Measurements from ENCODE around the gene ADRA1B.

Gene ADRA1B

DNA sequence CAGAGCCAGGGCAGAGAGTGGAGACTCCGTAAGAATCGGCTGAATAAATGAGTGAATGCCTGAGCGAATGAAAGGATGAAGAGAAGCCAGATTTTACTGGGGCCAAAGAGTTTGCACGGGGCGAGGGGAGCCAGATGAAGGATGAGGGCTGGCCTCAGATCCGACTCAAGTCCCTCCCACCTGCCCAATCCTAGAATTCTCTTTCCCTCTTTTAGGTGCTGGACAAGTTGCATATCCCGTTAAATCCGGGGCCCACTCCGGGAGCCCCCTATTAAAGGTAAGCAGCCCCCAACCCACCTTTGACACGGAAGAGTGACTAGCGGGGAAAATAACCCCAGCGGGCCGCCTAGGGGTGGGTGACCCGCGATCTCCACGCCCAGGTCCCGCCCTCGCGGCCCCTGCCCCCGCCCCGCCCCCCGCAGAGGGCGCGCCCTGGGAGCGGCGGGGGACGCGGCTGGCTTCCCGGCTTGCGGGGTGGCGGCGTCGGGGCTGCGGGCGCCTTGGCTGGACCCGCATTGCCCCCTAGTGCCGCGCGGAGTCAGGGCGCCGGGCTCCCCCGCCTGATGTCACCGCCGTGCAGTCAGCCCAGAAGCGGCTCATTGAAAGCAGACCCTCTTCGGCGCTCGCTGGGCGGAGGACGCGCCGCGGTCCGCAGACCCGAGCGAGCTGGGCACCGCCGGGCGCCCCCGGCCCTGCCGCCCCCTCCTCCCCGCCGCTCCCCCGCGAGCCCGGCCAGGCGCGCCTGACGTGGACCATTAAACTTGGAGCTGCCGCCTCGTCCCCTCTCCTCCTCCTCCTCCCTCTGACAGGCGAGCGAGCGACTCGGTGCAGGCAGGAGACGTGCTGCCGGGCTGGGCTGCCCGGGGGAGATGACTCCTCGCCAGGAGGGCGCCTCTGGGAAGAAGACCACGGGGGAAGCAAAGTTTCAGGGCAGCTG, at the start of gene ADRA1B:
ADRA1B (plus strand) TSS at position 579 of the 937 bp plus-strand sequence. CDS start 424 bp downstream, outside the sequence.
- peak; percentile 63 for DNase-seq

DNA sequence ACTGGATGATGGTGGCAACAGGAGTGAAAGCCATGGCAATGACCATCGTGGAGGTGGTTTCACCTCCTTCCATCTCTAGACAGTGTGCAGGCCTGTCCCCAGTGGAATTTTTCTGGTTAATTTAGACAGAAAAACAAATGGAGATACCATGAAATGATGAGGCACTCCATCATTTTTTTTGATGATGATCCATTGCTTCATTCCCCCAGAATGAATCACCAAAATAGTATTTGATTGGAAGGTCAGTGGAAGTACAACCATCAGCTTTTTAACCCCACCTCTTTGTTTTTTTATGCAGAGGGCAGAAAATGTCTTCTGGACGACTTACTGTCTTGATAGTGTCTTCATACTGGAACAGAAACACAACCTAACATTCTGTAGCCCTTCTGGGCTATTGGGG, 42.6 kb upstream of the ADRA1B start:
- DNase-seq, result no peak

DNA sequence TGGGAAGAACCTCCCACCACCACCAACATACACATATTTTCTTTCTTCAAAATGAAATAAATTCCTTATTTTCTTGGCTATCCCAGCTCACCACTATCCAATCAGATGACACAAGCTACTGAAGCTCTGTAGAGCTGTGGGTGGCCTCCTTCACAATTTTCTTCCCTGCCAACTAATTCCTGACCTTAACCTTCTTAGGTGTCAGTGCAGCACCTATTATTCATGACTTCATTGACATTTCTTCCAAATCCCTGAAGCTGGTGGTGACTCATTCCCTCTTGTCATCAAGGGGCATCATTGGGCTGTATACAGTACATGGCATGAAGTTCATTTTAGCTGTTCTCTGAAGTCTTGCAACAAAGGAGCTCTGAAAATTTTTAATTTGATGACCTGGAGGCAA, 42.0 kb upstream of the ADRA1B start:
- DNase-seq, result no peak

DNA sequence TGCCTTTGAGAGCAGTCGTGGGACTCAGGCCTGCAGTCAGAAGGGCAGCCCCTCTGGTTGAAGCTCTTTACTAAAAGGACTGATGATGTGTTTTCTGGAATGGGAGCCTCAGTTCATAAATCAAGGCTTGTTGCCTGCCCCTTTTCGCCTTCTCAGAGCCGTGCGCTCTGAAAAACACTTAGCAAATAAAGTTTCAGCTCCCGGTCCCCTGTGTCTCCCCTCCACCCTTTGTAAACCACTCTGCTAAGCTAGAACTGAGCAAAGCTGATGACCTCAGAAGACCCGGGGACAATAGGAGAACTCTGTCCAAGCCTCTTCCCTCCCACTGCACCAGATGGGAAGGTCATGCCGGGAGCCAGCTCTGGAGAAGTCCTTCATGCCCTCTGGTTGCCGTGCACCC, 39.3 kb upstream of the ADRA1B start:
- DNase-seq, result no peak

DNA sequence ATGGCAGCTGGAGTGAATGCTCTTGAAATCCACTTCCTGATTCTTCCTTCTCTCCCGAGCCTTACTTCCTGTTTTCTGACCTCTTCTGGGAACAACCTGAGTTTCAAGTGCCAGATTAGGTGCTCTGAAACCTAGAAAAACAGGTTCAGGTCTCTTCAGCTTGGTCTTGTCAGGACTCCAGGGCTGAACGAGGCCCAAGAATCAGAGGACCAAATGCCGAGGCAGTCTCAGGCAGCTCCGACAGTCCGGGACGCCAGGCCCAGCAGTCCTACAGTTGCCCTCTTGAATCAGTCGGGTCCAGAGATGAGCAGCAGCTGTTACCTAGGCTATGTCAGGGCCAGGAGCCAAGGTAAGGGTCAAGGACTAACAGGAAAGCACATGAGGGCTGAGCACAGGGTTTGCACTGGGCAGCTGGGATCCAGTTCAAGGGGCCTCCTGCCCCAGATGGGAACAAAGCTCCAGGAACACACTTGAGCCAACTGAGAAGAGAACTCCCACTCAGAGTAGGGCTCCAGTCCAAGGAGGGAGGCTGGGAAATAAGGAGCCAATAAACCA, 38.3 kb upstream of the ADRA1B start:
- no peak for DNase-seq

DNA sequence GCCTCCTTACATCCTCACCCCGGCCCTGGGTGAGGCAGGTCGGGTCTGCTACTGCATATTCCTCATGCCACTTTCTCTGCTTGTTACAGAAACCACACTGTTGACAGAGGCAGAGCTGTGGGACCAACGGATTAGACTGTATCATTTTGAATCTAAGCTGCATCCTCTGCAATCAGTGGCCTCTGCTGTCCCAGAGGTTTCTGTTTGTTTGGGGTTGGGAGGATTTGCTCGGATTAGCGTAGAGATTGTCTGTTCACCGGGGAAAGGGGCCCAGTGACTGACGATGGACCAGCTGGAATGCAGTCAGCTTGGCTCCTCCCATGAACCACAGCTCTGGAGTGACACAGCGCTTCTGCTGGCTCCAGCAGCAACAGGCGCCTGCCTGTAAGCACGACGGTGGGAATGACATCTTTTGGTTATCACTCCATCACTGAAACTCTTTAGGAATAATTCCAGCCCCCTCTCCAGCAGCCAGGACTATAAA, 37.3 kb upstream of the ADRA1B start:
- DNase-seq, result no peak

DNA sequence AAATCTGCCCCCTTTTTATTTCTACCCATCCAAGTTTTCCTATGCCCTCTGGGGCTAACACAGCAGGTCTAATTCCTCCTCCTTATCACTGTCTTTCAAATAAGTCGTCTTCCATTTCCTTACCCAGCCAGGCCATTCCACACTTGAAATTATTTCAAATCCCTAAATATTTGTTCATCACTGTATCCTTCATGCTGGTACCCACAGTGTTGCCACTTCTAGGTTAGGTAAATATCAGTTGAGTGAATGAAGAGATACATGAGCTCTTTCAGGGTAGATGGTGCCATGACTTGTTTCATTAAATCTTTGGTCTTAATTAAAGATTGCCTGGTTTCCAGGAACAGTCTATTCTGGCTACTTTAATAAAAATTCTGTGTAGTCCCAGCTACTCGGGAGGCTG, 35.6 kb upstream of the ADRA1B start:
- no peak for DNase-seq

DNA sequence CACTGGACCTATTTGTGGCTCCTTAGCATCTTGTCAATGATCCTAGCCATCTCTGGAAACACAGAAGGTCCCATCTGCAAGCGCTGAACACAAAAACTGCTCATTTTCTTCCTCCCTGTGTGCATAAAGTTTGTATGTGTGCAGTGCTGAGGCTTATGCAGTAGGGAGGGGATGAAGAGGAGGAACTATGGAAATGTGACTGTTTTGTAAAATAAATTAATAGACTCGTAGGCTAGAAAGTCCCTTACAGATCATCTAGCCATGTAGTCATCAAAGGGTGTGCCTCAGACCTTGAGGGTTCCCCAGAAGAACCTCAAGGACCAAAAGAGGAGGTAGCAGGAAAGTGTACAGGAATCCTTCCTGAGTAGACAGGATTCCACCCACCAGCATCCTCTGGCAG, 34.3 kb upstream of the ADRA1B start:
- DNase-seq, result no peak

DNA sequence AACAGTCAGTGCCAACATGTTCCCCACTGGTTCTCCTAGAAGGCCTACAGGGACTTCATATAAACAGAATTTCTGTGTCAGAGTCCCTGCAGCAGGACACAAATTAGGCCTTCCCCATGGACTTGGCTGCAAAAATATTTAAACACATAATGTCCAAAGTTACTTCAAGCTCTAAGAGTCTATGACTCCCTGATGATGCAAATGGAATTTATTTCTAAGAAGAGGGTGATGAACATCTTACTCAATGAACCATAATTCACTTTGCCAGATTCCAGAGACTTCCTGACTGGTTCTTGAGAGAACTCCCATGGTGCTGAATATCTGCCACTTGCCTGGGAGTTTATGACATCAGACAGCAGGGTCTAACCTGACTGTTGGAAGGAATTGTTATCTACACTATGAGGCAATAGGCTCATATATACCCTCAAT, 32.7 kb upstream of the ADRA1B start:
- no peak for DNase-seq

DNA sequence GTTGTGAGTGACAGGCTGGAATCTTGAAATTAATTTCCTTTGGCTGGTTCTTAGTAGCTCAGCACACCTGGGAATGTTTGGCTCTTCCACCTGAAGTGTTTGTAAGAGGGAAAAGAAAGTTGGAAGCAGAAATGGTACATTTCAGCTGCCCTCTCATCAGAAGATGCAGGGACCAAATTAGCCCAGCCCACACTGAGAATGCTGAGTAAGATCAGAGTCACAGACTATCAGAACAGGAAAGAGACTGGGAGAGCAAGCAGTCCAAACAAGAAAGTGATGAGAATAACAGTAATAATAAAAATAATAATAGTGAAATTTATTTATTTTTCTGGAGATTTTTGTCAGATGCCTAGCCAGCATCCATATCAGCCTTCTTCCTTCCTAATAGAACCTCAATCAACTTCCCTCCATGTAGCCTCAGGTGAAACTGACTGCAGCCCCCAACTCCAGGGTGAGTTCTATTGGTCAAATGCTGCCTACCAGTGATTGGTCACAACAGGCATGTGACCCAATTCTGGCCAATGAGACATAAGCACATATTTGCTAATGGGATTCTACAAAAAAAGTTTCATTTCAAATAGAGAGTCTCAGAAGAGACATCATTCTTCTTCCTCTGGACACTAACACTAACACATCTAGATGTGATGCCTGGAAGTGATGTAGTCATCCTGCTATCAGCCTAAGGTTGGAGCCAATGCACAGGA, 31.2 kb upstream of the ADRA1B start:
- no peak for DNase-seq

DNA sequence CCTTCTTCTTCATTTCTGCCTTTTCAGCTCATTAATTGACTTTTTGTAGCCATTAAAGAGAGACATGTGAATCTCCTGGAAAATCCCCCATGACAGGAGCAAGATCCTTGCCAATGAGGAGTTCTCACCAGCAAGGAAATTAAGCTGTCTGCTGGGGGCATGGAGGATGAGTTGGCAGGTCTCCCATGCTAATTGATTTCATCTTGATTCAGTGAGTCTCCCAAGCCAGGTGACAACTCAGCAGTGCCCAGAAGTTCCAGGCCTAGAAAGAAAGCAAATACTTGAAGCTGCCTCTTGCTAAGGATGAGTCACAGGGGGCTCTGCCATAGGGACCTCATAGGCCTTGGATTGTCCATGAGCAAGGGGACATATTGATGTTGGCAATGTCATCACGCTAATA, 30.0 kb upstream of the ADRA1B start:
- no peak for DNase-seq

DNA sequence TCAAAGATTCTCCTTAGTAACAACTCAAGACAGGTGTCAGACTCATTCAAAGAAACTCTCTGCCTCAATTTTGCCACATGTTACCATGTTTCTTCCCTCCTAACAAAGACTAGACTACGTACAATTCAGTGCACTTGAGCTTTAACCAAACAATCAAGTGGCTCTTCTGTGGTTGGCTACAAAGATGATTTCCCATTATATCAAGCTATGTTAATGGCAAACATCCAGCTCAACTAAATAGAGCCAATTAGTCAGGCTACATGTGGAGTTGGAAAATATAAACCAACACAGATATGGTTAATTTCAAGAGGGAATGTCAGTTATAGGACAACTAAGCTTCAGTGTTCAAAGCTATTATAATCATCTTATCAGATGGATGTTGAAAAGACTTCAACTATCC, 29.2 kb upstream of the ADRA1B start:
- no peak for DNase-seq

DNA sequence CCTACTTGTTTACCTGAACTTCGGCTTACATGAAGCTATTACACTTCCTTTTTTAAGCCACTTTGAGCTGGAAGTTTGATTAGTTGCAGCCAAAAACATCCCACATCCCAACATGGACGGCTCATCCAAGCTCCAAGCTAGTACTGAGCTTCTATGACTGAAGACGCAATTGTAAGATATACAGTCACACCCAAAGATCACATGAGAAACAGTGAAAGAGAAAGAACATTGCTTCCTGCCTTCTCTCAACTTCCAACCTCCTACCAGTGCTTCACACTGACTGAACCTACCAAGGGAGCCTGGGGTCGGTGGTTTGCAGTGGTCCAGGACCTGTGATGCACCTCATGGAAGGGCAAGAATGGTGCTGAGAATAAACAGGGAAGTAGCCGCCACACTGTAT, 27.4 kb upstream of the ADRA1B start:
- DNase-seq, result no peak

DNA sequence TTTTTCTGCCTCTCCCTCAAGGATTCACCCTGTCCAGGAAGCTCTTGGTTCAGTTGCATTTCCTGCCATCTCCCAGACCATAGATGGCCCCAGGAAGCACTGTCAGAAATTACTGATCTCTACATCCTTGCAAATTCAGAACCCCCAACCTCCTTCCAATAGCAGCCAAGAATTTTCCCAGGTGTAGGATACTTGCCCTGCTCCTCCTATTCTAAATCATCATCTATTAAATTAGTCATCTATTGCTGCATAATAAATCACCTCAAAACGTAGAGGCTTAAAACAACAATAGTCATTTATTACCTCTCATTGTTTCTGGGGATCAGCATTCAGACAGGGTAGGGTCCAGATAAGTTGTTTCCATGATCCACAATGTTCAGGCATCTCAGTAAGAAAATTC, 26.1 kb upstream of the ADRA1B start:
- no peak for DNase-seq

DNA sequence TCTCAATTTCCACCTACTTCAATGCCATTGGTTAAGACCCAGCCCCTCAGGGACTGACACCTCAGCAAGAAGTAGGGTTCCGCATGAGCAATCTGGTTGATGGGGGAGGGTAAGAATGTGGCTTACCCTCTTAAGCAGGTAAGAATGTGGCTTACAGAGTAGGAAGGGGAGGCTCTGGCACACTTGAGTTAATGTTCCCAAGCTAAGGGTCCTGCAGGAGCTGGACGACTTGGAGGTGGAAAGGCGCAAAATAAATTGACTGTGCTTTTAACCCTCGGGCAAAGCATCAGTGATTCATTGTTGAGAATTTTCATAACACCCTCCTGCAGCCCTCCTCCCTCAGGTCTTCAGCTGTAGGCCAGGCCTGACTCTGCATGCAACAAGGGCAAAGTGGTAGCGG, 24.9 kb upstream of the ADRA1B start:
- no peak for DNase-seq

DNA sequence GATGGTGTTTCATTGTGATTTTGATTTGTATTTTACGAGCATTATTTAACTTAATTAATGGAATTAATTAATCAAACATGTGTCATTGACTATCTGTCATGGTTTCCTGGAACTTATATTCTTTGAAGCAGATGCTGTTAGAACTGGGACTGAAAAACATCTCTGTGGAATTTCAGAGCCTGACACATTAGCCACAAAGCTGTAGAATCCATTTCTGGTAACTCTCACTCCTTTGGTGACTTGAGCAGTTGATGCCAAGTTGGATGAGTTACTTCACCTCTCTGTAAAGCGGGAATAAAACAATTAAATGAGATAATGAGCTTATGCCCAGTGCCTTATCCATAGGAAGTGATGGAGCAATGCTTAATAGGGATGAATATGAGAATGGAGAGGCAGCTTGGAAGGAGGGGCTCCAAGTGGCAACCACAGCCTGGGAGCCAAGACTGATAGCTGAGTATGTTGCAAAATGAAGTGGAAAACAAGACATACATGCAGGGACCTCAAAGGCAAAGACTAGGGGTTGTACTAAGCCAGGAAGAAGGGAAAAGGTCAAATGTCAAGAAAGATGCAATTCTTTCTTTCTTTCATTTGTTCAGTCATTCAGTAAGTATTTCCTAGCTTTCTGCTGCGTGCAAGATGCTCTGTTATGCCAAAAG, 23.1 kb upstream of the ADRA1B start:
- no peak for DNase-seq

DNA sequence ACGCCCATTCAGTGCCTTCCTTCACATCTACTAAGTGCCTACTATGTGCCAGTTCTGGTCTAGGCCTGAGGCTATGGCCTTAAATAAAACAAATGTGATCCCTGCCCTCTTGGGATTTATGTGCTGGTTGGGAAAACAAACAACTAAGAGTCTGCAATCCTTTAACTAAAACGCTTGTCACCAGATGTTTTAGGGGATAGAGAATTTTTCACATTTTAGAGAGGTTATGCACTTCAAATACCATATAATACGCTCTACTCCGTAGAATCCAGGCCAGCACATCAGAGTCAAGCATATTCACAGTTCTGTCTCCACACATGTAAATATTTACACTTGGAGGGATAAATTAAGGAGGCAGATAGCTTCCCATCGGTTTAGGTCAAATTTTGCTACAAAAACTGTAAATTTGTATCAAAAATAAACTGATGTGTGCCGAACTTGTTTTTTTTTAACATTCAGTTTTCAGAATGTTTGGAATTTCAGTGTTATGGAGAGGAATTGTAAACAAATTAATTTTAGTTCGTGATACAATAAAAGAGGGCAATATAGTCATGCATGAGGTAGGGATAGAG, 22.0 kb upstream of the ADRA1B start:
- no peak for DNase-seq

DNA sequence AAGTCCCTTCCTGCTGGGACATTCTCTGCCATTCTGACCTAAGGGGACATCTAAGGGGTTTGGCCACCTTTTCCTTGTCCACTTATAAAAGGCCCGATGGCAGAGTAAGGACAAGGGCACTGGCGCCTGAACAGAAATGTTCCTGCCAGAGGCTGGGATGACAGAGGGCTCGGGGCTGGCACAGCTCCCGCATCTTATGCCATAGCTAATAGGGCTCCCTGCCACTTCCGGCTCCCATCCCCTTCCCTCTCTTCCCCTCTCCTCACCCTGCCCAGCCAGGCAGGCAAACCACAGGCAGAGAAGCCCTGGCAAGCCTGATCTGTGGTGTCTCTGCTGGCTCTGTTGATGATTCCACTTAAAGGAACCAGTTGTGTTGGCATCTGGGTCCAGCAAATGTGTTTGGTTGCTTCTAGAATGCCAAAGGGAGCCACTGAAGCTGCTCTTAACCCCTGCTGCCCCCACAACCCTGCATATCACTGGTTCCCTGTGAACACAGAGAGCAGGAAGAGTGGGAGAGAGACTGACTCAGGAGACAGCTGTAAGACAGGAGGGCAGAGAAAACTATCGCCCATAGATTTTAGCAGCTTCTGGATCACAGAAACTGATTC, 18.4 kb upstream of the ADRA1B start:
- no peak for DNase-seq

DNA sequence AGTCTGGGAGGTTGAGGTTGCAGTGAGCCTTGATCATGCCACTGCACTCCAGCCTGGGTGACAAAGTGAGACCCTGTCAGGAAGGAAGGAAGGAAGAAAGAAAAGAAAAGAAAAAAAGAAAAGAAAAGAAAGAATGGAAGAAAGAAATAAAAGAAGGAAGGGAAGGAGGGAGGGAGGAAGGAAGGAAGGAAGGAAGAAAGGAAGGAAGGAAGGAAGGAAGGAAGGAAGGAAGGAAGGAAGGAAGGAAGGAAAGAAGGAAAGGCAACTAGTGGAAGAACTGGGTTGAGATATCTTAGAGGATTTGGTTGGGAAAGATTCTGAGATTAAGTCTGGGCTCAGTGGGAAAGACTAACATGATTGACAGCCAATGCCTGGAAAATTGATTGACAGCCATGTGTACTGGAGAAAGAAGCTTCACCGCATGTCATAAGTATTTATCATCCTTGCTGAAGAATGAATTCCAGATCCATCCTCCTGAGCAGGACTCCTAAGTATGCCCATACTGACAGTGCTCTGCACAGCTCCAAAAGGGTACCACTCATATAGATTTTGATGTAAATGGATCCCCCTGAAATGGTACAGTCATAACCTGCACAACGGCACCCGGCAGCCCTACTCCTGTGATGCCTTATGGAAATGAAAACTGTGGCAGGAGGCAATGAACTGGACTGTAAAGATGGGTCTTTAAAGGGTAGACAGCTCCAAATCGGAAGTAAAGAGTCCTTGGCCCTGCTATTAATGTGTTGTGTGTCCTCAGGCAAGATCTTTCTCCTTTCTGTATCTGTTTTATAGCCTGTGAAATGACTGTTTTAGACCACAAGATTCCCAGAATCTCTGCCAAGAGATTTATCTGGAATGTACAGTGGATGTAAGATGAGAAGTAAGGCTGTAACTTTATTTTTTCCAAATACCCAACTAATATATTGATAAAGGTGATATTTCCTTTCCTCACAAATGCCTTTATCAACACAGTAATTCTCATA, 16.9 kb upstream of the ADRA1B start:
- DNase-seq, result no peak

DNA sequence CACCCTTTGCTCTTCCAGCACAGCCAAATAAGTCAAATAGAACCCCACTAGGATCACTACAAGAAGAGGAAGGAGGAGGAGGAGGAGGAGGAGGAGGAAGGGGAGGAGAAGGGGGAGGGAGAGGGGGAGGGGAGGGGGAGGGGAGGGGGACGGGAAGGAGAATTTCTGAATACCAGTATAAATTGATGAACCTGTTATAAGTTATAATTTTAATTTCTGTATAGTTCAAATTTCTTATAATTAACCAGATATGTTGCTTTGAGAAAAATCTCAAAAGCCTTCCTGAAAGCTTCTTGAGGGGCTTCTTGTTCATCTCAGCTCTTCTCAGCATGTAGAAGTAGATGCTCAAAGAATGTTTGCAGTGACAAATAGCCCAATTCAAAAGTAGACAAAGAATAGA, 15.0 kb upstream of the ADRA1B start:
- DNase-seq, result no peak

DNA sequence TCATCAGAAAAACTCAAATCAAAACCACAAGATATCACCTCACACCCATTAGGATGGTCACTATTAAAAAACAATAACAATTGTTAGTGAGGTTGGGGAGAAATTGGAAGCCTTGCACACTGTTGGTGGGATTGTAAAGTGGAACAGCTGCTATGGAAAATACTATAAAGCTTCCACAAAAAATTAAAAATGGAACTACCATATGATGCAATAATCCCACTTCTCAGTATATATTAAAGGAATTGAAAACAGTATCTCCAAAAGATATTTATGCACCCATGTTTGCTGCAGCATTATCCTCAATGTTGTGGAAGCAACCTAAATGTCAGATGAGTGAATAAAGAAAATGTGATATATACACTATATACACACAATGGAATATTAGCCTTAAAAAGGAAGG, 14.5 kb upstream of the ADRA1B start:
- no peak for DNase-seq

Data from stimulated activated CD4-positive, alpha-beta T cell treated with anti-CD3 and anti-CD28 coated beads, Interleukin-4, amount 100 ng/mL, for 24 hours (primary cell).